HEK293 (cell line): Measurements from ENCODE around the gene CDC73.

Experiments used
- CTCF ChIA-PET: fragments of 350-600 bp; formaldehyde crosslinking; extraction: SDS; loops from one replicate; lab custom pipeline; 2021; ENCODE audit warnings: antibody characterized with exemption; lab: Yijun Ruan, JAX
- POLR2A ChIA-PET: fragments of 300-600 bp; formaldehyde crosslinking; extraction: SDS; loops from one replicate; lab custom pipeline; 2020; ENCODE audit warnings: antibody characterized with exemption, inconsistent platforms; lab: Yijun Ruan, JAX
- H3K27ac ChIP-seq: fragments of 200-500 bp; sonication (Bioruptor generic); 2 replicates; pipeline ENCODE4 v1.5.1; 2014; ENCODE audit warnings: low read depth, low read length, control low read depth, inconsistent platforms; ENCODE audit errors: extremely low read depth
- H3K36me3 ChIP-seq, 2 experiments: fragments of 200-500 bp in 1 of 2; sonication (Bioruptor generic) in 1 of 2; 1 replicate in 1 of 2; 2 replicates in 1 of 2; pipeline ENCODE4 v1.5.1; 2014 to 2017; ENCODE audit warnings: inconsistent platforms in 2 of 2, low read length in 2 of 2; ENCODE audit not compliant: control insufficient read depth in 2 of 2, insufficient read depth in 1 of 2
- H3K4me1 ChIP-seq: fragments of 200-500 bp; sonication (Bioruptor generic); 2 replicates; pipeline ENCODE4 v1.5.1; 2014; ENCODE audit warnings: mild to moderate bottlenecking, low read length, inconsistent platforms; ENCODE audit not compliant: control insufficient read depth, insufficient read depth
- H3K4me3 ChIP-seq: 2 replicates; pipeline ENCODE4 v1.5.1; 2011; ENCODE audit warnings: low read depth, mild to moderate bottlenecking, control low read depth, low read length, moderate library complexity
- H3K9me3 ChIP-seq: fragments of 200-500 bp; sonication (Bioruptor generic); 2 replicates; pipeline ENCODE4 v1.5.1; 2014; ENCODE audit warnings: low read depth, low read length, inconsistent platforms; ENCODE audit not compliant: control insufficient read depth, insufficient read depth
- BCL11A ChIP-seq: fragments of 450-650 bp; formaldehyde crosslinking; IDR thresholded peaks from 2 replicates; pipeline ENCODE4 v1.5.1; 2016; ENCODE audit warnings: low read depth, missing biosample characterization, missing genetic modification characterization
- EGR2 ChIP-seq: fragments of 450-650 bp; formaldehyde crosslinking; IDR thresholded peaks from 2 replicates; pipeline ENCODE4 v1.5.1; 2016; ENCODE audit warnings: low read depth, missing biosample characterization, missing genetic modification characterization
- MEIS1 ChIP-seq: sonication (generic); formaldehyde crosslinking; IDR thresholded peaks from 2 replicates; pipeline ENCODE4 v1.8.1; 2022; ENCODE audit warnings: missing genetic modification reagents, mild to moderate bottlenecking, borderline replicate concordance
- SETDB1 ChIP-seq: IDR thresholded peaks from one replicate; pipeline ENCODE4 v1.6.1; 2017; ENCODE audit warnings: mild to moderate bottlenecking, low read length, moderate library complexity, mixed read lengths; ENCODE audit not compliant: insufficient read length
- ZBTB48 ChIP-seq: fragments of 450-650 bp; formaldehyde crosslinking; IDR thresholded peaks from 2 replicates; pipeline ENCODE4 v1.5.1; 2016; ENCODE audit warnings: missing biosample characterization, missing genetic modification characterization
- ZNF623 ChIP-seq: fragments of 450-650 bp; formaldehyde crosslinking; IDR thresholded peaks from 2 replicates; pipeline ENCODE4 v1.5.1; 2016; ENCODE audit warnings: missing biosample characterization, missing genetic modification characterization
- ZNF843 ChIP-seq: fragments of 450-650 bp; formaldehyde crosslinking; IDR thresholded peaks from 2 replicates; pipeline ENCODE4 v1.5.1; 2016; ENCODE audit warnings: missing biosample characterization, missing genetic modification characterization
- TF ChIP-seq, protein P1 (sequence below): fragments of 450-650 bp; formaldehyde crosslinking; IDR thresholded peaks from 2 replicates; pipeline ENCODE4; 2016; ENCODE audit warnings: missing biosample characterization, missing genetic modification characterization
- TF ChIP-seq, protein P2 (sequence below): fragments of 450-650 bp; formaldehyde crosslinking; IDR thresholded peaks from 2 replicates; pipeline ENCODE4 v1.5.1; 2016; ENCODE audit warnings: missing biosample characterization, missing genetic modification characterization
- TF ChIP-seq, protein P3 (sequence below): fragments of 450-650 bp; formaldehyde crosslinking; IDR thresholded peaks from 2 replicates; pipeline ENCODE4 v1.5.1; 2016; ENCODE audit warnings: missing biosample characterization, missing genetic modification characterization, borderline replicate concordance
- TF ChIP-seq, protein P4 (sequence below): fragments of 450-650 bp; formaldehyde crosslinking; conservative IDR thresholded peaks from 2 replicates; pipeline ENCODE4 v1.5.1; 2016; ENCODE audit warnings: low read depth, missing biosample characterization, missing genetic modification characterization
- TF ChIP-seq, protein P5 (sequence below): fragments of 450-650 bp; formaldehyde crosslinking; IDR thresholded peaks from 2 replicates; pipeline ENCODE4 v1.5.1; 2017; ENCODE audit warnings: missing biosample characterization, missing genetic modification characterization

CDC73 gene

DNA sequence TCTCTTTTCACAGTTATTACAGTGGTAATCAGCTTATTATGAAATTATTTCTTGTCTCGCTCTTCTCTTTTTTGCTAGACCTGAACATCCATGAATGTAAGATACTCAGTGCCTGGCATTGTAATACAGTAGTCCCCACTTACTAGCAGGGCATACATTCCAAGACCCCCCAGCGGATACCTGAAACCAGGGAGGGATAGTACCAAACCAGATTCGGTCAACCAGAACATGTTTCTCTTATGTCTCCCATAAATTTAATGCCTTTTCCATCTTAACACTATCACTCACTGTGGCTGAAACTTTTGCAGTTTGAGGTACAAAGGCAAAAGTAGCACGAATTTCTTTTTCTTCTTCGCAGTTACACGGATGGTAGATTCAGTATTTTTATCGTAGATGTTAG, 89.2 kb downstream of the CDC73 start:
- Histone ChIP-seq H3K27ac (no peak overlapping the region), H3K4me1 (no peaks in the 10 kb centered on the region), H3K36me3 (peaks cover 0 to 27% of the 10 kb centered on the region in 2 experiments; a peak in 1 of 3 replicates), H3K9me3 (no peaks in the 10 kb centered on the region), H3K4me3 (no peak overlapping the region)
- TF ChIP-seq, protein P1, sequence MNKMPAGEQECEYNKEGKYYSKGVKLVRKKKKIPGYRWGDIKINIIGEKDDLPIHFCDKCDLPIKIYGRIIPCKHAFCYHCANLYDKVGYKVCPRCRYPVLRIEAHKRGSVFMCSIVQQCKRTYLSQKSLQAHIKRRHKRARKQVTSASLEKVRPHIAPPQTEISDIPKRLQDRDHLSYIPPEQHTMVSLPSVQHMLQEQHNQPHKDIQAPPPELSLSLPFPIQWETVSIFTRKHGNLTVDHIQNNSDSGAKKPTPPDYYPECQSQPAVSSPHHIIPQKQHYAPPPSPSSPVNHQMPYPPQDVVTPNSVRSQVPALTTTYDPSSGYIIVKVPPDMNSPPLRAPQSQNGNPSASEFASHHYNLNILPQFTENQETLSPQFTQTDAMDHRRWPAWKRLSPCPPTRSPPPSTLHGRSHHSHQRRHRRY (tag by site-specific recombination) = no peak
- TF ChIP-seq SETDB1 = peak; percentile 33
- ChIA-PET POLR2A (no interaction called here), CTCF (interaction anchor here (0.6 kb wide), 1 partner anchor 1095 kb away, joined by 6 read pairs; no protein-coding TSS in a partner anchor)

DNA sequence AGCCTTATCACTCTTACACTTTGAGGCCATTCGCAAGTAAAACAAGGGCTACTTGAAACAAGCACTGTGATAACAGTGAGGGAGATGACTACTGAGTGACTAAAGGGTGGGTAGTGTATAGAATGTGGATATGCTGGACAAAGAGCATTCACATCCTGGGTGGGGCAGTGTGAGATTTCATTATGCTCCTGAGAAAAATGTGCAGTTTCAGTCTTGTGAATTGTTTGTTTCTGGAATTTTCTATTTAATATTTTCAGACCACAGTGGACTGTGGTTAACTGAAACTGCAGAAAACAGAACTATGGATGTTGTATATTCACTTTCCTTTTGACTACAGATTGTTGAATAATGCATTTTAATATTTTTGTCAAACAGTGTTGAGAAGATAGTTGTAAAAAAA, 89.7 kb downstream of the CDC73 start:
- ChIA-PET CTCF (interaction anchor here (0.5 kb wide), 1 partner anchor 54 kb away, joined by 4 read pairs; no protein-coding TSS in a partner anchor), POLR2A (no interaction called here)
- no peaks in the 10 kb centered on the region for H3K4me1 ChIP-seq
- H3K27ac ChIP-seq = no peak overlapping the region
- TF ChIP-seq MEIS1 (CRISPR knock-in tag) (no peak), ZNF623 (tag by site-specific recombination) (no peak), BCL11A (tag by site-specific recombination) (no peak)
- TF ChIP-seq, protein P2, sequence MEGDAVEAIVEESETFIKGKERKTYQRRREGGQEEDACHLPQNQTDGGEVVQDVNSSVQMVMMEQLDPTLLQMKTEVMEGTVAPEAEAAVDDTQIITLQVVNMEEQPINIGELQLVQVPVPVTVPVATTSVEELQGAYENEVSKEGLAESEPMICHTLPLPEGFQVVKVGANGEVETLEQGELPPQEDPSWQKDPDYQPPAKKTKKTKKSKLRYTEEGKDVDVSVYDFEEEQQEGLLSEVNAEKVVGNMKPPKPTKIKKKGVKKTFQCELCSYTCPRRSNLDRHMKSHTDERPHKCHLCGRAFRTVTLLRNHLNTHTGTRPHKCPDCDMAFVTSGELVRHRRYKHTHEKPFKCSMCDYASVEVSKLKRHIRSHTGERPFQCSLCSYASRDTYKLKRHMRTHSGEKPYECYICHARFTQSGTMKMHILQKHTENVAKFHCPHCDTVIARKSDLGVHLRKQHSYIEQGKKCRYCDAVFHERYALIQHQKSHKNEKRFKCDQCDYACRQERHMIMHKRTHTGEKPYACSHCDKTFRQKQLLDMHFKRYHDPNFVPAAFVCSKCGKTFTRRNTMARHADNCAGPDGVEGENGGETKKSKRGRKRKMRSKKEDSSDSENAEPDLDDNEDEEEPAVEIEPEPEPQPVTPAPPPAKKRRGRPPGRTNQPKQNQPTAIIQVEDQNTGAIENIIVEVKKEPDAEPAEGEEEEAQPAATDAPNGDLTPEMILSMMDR (tag by site-specific recombination) = no peak
- TF ChIP-seq, protein P3, sequence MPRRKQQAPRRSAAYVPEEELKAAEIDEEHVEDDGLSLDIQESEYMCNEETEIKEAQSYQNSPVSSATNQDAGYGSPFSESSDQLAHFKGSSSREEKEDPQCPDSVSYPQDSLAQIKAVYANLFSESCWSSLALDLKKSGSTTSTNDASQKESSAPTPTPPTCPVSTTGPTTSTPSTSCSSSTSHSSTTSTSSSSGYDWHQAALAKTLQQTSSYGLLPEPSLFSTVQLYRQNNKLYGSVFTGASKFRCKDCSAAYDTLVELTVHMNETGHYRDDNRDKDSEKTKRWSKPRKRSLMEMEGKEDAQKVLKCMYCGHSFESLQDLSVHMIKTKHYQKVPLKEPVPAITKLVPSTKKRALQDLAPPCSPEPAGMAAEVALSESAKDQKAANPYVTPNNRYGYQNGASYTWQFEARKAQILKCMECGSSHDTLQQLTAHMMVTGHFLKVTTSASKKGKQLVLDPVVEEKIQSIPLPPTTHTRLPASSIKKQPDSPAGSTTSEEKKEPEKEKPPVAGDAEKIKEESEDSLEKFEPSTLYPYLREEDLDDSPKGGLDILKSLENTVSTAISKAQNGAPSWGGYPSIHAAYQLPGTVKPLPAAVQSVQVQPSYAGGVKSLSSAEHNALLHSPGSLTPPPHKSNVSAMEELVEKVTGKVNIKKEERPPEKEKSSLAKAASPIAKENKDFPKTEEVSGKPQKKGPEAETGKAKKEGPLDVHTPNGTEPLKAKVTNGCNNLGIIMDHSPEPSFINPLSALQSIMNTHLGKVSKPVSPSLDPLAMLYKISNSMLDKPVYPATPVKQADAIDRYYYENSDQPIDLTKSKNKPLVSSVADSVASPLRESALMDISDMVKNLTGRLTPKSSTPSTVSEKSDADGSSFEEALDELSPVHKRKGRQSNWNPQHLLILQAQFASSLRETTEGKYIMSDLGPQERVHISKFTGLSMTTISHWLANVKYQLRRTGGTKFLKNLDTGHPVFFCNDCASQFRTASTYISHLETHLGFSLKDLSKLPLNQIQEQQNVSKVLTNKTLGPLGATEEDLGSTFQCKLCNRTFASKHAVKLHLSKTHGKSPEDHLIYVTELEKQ = no peak
- H3K36me3 ChIP-seq = peaks cover 0 to 24% of the 10 kb centered on the region in 2 experiments; a peak in 1 of 3 replicates
- H3K9me3 ChIP-seq = no peaks in the 10 kb centered on the region
- no peak overlapping the region for H3K4me3 ChIP-seq

DNA sequence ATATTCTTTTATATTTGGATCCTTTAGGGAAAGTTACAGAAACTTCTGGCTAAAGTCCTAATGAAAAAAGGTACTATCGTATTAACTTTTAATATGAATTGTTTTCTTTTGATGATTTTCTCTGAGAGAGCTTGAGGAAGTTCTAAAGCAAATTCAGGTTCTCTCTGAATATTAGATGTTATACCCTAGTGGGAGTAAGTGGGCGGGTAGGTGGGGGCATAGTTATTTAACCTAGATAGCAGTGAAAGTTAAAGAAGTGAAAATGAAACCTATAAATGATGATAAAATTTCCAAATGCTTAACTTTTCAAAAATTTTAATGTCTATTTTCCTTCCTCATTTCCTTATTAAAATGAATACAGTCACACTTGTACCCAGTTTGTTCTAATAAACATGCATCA, 90.8 kb downstream of the CDC73 start:
- Histone ChIP-seq H3K4me1 (no peaks in the 10 kb centered on the region), H3K36me3 (peaks cover 0 to 33% of the 10 kb centered on the region in 2 experiments; a peak in 1 of 3 replicates), H3K27ac (no peak overlapping the region), H3K4me3 (no peak overlapping the region), H3K9me3 (no peaks in the 10 kb centered on the region)
- CTCF ChIA-PET = no interaction called here
- POLR2A ChIA-PET = no interaction called here
- TF ChIP-seq ZNF843 (tag by site-specific recombination) = no peak
- TF ChIP-seq, protein P4, sequence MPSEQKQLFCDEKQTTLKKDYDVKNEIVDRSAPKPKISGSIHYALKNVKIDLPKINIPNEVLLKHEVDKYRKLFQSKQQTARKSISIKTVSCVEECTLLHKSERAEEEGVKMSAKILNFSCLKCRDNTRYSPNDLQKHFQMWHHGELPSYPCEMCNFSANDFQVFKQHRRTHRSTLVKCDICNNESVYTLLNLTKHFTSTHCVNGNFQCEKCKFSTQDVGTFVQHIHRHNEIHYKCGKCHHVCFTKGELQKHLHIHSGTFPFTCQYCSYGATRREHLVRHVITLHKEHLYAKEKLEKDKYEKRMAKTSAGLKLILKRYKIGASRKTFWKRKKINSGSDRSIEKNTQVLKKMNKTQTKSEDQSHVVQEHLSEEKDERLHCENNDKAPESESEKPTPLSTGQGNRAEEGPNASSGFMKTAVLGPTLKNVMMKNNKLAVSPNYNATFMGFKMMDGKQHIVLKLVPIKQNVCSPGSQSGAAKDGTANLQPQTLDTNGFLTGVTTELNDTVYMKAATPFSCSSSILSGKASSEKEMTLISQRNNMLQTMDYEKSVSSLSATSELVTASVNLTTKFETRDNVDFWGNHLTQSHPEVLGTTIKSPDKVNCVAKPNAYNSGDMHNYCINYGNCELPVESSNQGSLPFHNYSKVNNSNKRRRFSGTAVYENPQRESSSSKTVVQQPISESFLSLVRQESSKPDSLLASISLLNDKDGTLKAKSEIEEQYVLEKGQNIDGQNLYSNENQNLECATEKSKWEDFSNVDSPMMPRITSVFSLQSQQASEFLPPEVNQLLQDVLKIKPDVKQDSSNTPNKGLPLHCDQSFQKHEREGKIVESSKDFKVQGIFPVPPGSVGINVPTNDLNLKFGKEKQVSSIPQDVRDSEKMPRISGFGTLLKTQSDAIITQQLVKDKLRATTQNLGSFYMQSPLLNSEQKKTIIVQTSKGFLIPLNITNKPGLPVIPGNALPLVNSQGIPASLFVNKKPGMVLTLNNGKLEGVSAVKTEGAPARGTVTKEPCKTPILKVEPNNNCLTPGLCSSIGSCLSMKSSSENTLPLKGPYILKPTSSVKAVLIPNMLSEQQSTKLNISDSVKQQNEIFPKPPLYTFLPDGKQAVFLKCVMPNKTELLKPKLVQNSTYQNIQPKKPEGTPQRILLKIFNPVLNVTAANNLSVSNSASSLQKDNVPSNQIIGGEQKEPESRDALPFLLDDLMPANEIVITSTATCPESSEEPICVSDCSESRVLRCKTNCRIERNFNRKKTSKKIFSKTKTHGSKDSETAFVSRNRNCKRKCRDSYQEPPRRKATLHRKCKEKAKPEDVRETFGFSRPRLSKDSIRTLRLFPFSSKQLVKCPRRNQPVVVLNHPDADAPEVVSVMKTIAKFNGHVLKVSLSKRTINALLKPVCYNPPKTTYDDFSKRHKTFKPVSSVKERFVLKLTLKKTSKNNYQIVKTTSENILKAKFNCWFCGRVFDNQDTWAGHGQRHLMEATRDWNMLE (tag by site-specific recombination) = no peak
- TF ChIP-seq EGR2 (tag by site-specific recombination) = peak; percentile 32; the same call in 1 of the 2 replicates
- TF ChIP-seq, protein P5, sequence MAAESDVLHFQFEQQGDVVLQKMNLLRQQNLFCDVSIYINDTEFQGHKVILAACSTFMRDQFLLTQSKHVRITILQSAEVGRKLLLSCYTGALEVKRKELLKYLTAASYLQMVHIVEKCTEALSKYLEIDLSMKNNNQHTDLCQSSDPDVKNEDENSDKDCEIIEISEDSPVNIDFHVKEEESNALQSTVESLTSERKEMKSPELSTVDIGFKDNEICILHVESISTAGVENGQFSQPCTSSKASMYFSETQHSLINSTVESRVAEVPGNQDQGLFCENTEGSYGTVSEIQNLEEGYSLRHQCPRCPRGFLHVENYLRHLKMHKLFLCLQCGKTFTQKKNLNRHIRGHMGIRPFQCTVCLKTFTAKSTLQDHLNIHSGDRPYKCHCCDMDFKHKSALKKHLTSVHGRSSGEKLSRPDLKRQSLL = no peak
- TF ChIP-seq ZBTB48 (tag by site-specific recombination) = no peak
